ENCODE data around the gene UBQLN3.

The UBQLN3 gene

DNA sequence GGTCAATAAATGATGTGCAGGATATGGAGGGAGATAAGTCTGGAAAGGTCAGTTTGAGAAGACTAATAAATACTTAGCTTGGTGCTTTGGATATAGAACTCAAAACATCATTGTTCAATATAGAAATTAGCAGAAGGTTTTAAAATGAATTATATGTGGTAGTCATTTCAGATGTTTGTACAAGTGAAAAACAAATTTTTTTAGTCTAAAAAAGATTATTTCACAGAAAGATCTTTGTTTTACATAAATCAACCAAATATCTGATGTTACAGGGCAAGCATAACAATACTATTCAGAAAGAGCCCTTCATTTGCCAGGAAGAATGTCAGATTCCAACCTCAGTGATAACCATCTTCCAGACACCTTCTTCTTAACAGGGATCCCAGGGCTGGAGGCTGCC, 21.4 kb downstream of the UBQLN3 start, which contains the start of gene OR52D1:
OR52D1 (plus strand) TSS at position 301 of the 400 bp plus-strand sequence; CDS start at position 323, 22 bp downstream.
- Mint-ChIP-seq H3K9me3 (no peaks in the 10 kb centered on the region), H3K4me1 (ENCODE audit: low read depth) (peaks cover 6% of the 10 kb centered on the region), H3K36me3 (ENCODE audit: low read depth) (no peaks in the 10 kb centered on the region), H3K27me3 (no peaks in the 10 kb centered on the region), H3K4me3 (no peak within 1 kb of the TSS), H3K27ac (no peak within 1 kb of the TSS)
- intact Hi-C loops (cut with micrococcal nuclease): no loop called here

DNA sequence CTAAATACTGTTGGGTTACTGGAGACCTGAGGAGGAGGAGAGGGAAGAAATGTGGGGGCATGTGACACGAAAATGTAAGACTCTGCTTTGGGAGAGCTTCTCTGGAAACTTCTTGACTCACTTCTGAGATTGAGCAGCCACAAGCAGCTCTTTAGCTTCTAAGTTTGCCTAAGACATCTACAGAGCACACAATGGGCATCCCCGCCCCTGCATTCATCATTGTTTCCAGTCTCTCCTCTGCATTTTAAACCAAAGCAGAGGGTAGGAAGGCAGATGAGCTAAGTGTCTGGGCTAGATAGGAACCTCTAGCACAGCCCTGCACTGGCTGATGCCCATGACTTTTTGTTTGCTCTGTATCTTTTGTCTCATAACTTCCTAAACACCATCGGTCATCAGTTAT, 23.3 kb downstream of the UBQLN3 start:
- Mint-ChIP-seq H3K9me3 (no peaks in the 10 kb centered on the region), H3K36me3 (ENCODE audit: low read depth) (no peaks in the 10 kb centered on the region), H3K27me3 (no peaks in the 10 kb centered on the region), H3K4me3 (no peak overlapping the region), H3K27ac (no peak overlapping the region), H3K4me1 (ENCODE audit: low read depth) (peaks cover 6% of the 10 kb centered on the region)
- intact Hi-C loops (cut with micrococcal nuclease): no loop called here

DNA sequence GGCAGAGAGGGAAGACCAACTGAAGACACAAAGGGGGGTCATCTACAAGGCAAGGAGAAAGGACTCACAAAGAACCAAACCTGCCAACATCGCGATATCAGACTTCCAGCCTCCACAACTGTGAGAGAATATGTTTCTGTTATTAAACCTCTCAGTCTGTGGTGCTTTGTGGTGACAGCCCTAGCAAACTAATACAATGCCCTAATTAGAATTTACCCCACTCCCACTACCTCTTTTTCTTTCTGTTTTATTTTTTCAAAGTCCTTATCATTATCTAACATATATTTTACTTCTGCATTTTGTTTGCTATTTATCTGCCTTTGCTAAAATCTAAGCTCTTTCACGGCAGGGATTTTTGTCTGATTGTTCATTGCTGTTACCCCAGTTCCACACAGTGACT, 23.8 kb downstream of the UBQLN3 start:
- intact Hi-C loops (cut with micrococcal nuclease): no loop called here
- Mint-ChIP-seq H3K27me3 (no peaks in the 10 kb centered on the region), H3K36me3 (ENCODE audit: low read depth) (no peaks in the 10 kb centered on the region), H3K4me3 (no peak overlapping the region), H3K4me1 (ENCODE audit: low read depth) (peaks cover 6% of the 10 kb centered on the region), H3K27ac (no peak overlapping the region), H3K9me3 (no peaks in the 10 kb centered on the region)

DNA sequence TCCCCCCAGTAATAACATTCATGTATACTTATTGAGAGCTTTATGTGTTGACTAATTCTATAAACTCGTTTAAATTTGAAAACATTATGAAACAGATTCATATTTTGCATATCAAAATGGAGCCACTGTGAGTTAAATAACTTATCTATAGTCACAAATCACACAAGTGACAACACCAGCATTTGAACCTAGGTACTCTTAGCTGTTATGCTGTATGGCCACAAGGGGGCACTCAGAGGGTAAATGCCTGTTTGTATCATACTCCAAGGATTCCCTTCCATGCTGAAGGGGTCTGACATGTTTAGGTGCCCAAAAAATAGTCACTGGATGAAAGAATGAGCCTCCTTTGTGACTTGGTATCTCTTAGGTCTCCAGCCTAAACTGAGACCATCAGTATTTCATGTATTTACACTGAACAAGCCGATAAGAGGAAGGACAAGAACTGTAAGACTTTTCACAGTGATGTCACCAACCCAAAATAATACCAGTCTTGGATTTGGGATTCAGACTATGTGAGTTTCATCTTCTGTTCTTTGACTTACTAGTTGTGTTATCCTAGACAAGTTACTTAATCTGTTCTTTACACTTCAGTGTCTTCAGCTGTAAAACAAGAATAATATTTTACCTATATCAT, 33.5 kb downstream of the UBQLN3 start:
- intact Hi-C loops (cut with micrococcal nuclease): loop anchor here (1.0 kb wide), 1 partner anchor 332 kb away; the partner anchor contains the start of gene OR52N2
- H3K4me1 Mint-ChIP-seq (ENCODE audit: low read depth): no peaks in the 10 kb centered on the region
- no peaks in the 10 kb centered on the region for H3K9me3 Mint-ChIP-seq
- peaks cover 1% of the 10 kb centered on the region for H3K27me3 Mint-ChIP-seq
- no peak overlapping the region for H3K4me3 Mint-ChIP-seq
- H3K36me3 Mint-ChIP-seq (ENCODE audit: low read depth): no peaks in the 10 kb centered on the region
- no peak overlapping the region for H3K27ac Mint-ChIP-seq

DNA sequence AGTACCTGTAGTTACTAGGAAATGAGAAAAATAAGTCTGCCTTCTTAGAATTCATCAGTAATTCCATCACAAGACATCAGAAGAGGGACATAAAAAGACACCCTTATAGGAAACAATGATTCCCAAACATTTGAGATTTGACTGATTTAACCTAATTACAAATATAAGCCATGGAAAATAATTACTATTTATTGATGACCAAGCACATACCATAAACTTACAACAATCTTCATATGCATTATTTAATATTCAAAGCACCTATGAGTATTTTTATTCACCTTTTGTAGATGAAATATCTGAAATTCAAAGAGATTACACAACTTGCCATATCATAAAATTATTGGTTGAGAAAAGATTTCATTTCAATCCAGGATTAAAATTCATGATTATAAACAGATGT, 35.8 kb downstream of the UBQLN3 start:
- intact Hi-C loops (cut with micrococcal nuclease): no loop called here
- Mint-ChIP-seq H3K27ac (no peak overlapping the region), H3K36me3 (ENCODE audit: low read depth) (no peaks in the 10 kb centered on the region), H3K4me3 (no peak overlapping the region), H3K4me1 (ENCODE audit: low read depth) (peaks cover 5% of the 10 kb centered on the region), H3K9me3 (no peaks in the 10 kb centered on the region), H3K27me3 (peaks cover 1% of the 10 kb centered on the region)

DNA sequence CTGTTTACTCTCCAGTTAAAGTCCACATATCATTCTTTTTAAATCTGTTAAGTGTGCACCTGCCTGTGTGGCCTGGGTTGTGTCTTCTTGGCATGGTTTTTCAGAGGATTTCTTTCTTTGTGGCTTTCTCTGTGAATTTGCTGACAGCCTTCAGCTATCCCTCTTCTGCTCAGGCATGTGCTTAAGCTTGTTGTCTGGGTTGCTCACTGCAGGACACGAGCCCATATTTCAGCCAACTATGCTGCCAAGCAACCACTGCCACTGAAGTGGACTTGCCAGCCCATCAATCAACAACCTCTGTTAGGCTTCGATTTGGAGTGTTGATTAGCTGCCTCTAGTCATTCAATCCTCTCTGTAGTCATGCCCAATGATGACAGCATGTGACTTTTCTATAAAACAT, 42.2 kb downstream of the UBQLN3 start:
- no peaks in the 10 kb centered on the region for H3K9me3 Mint-ChIP-seq
- peaks cover 3% of the 10 kb centered on the region for H3K27me3 Mint-ChIP-seq
- no peaks in the 10 kb centered on the region for H3K36me3 Mint-ChIP-seq (ENCODE audit: low read depth)
- intact Hi-C loops (cut with micrococcal nuclease): loop anchor here (10.0 kb wide), 1 partner anchor 407 kb away; no protein-coding TSS in a partner anchor
- H3K4me1 Mint-ChIP-seq (ENCODE audit: low read depth): peaks cover 7% of the 10 kb centered on the region
- H3K27ac Mint-ChIP-seq: no peak overlapping the region
- H3K4me3 Mint-ChIP-seq: no peak overlapping the region

DNA sequence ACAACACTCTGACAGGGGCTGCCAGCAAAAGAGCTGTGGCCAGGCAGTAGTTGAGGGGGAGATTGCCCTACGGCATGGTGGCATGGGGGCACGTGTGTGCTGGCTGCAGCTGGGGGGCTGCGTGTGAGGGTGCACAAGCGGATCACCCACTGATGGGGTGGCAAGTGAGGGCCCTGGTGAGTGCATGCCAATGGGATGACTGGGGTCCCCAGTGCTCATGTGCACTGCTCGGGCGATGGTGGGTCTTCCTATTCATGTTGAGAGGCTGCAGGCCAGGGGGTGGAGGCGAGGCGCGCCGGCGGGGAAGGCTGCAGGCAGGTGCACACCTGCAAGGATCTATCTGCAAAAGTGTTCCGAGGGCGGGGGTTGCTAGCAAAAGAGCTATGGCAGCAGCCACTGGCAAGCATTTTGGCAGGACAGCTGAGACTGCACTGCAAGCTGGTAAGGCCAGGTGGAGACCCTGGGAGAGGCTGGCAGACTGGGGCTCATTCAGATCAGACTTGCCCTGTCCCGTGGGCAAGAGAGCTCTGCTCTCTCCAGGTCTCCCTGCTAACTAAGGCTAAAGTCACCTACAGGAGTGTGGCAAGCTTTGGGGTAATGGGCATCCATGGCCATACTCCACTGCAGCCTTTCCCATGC, 48.7 kb downstream of the UBQLN3 start:
- intact Hi-C loops (cut with micrococcal nuclease): loop anchor here (10.0 kb wide), 1 partner anchor 414 kb away; no protein-coding TSS in a partner anchor
- no peaks in the 10 kb centered on the region for H3K36me3 Mint-ChIP-seq (ENCODE audit: low read depth)
- no peaks in the 10 kb centered on the region for H3K4me1 Mint-ChIP-seq (ENCODE audit: low read depth)
- H3K4me3 Mint-ChIP-seq: no peak overlapping the region
- peaks cover 9% of the 10 kb centered on the region for H3K9me3 Mint-ChIP-seq
- no peak overlapping the region for H3K27ac Mint-ChIP-seq
- no peaks in the 10 kb centered on the region for H3K27me3 Mint-ChIP-seq

All from dendritic cell treated with granulocyte-macrophage colony-stimulating factor and Interleukin-4, amounts not matched to agents 40 ng/mL and 50 ng/mL, for 4 days (primary cell).